Measurements from ENCODE around the gene TMPRSS3.

- TF ChIP-seq, protein P1, sequence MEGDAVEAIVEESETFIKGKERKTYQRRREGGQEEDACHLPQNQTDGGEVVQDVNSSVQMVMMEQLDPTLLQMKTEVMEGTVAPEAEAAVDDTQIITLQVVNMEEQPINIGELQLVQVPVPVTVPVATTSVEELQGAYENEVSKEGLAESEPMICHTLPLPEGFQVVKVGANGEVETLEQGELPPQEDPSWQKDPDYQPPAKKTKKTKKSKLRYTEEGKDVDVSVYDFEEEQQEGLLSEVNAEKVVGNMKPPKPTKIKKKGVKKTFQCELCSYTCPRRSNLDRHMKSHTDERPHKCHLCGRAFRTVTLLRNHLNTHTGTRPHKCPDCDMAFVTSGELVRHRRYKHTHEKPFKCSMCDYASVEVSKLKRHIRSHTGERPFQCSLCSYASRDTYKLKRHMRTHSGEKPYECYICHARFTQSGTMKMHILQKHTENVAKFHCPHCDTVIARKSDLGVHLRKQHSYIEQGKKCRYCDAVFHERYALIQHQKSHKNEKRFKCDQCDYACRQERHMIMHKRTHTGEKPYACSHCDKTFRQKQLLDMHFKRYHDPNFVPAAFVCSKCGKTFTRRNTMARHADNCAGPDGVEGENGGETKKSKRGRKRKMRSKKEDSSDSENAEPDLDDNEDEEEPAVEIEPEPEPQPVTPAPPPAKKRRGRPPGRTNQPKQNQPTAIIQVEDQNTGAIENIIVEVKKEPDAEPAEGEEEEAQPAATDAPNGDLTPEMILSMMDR (IDR thresholded peaks at IDR 0.05): no peak
- TF ChIP-seq, protein P2, sequence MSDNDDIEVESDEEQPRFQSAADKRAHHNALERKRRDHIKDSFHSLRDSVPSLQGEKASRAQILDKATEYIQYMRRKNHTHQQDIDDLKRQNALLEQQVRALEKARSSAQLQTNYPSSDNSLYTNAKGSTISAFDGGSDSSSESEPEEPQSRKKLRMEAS (IDR thresholded peaks at IDR 0.05; ENCODE audit: low read depth): no peak
- TF ChIP-seq CHD2 (IDR thresholded peaks at IDR 0.05; ENCODE audit: low read length, partially characterized antibody) (no peak), GABPA (IDR thresholded peaks at IDR 0.05; ENCODE audit: low read depth) (no peak), YY1 (IDR thresholded peaks at IDR 0.05; ENCODE audit: low read depth) (no peak), RFX5 (IDR thresholded peaks at IDR 0.05; ENCODE audit: low read length) (no peak)
Measured at GRCh38 chr21:42403611-42404231, 7.9 kb upstream of the TMPRSS3 start, which contains the start of gene UBASH3A.
